SU-DHL-6 (cell line): ENCODE results near the gene SPDYE4.

Experiments used
- H2AFZ ChIP-seq: fragments of 200-600 bp; sonication (generic); 2 replicates; pipeline ENCODE4 v1.6.1; 2014; ENCODE audit warnings: low read depth, mild to moderate bottlenecking, moderate library complexity, mixed read lengths, antibody characterized with exemption, low read length; ENCODE audit not compliant: severe bottlenecking
- H3F3A ChIP-seq: fragments of 200-600 bp; shearing (Covaris generic); 2 replicates; pipeline ENCODE4 v1.6.0; 2016; ENCODE audit warnings: antibody characterized with exemption, mild to moderate bottlenecking; ENCODE audit not compliant: insufficient read depth
- H3K27ac ChIP-seq: fragments of 200-600 bp; sonication (generic); 2 replicates; pipeline ENCODE4 v1.5.1; 2016; ENCODE audit warnings: low read depth, mild to moderate bottlenecking, low read length, moderate library complexity, mixed read lengths
- H3K27me3 ChIP-seq: fragments of 200-600 bp; sonication (generic), shearing (Covaris generic); 2 replicates; pipeline ENCODE4 v1.6.0; 2014; ENCODE audit warnings: mild to moderate bottlenecking, low read length
- H3K36me3 ChIP-seq: fragments of 200-600 bp; sonication (generic); 2 replicates; pipeline ENCODE4 v1.6.1; 2014; ENCODE audit warnings: mild to moderate bottlenecking, low read length, mixed read lengths
- H3K4me2 ChIP-seq: fragments of 300-600, 200-600 bp; shearing (Covaris generic), sonication (generic); 2 replicates; pipeline ENCODE4 v1.6.0; 2014; ENCODE audit warnings: low read length, low read depth, mild to moderate bottlenecking; ENCODE audit not compliant: poor library complexity, severe bottlenecking
- H3K4me3 ChIP-seq: fragments of 200-600 bp; sonication (generic); 2 replicates; pipeline ENCODE4 v1.5.1; 2014; ENCODE audit warnings: antibody characterized with exemption, low read length, mild to moderate bottlenecking, mixed read lengths; ENCODE audit not compliant: insufficient read depth, poor library complexity, severe bottlenecking
- H3K79me2 ChIP-seq: fragments of 200-600 bp; sonication (generic); 2 replicates; pipeline ENCODE4 v1.6.1; 2014; ENCODE audit warnings: mild to moderate bottlenecking, low read length, moderate library complexity; ENCODE audit not compliant: insufficient read depth
- H3K9ac ChIP-seq: fragments of 200-600 bp; sonication (generic); 2 replicates; pipeline ENCODE4 v1.7.0; 2014; ENCODE audit warnings: mild to moderate bottlenecking, low read length
- H3K9me2 ChIP-seq: fragments of 200-600 bp; sonication (generic); replicated peaks from 2 replicates; pipeline ENCODE4 v1.6.1; 2014; ENCODE audit warnings: low read length; ENCODE audit not compliant: insufficient read depth
- H3K9me3 ChIP-seq: fragments of 200-600 bp; sonication (generic); 2 replicates; pipeline ENCODE4 v1.6.1; 2014; ENCODE audit warnings: low read length, mixed read lengths; ENCODE audit not compliant: insufficient read depth
- H4K20me1 ChIP-seq: fragments of 200-600 bp; sonication (generic); 2 replicates; pipeline ENCODE4 v1.6.1; 2014; ENCODE audit warnings: low read depth, mild to moderate bottlenecking, antibody characterized with exemption, low read length, moderate library complexity, mixed read lengths
- CTCF ChIP-seq: fragments of 200-600 bp; sonication (generic); IDR thresholded peaks from one replicate; pipeline ENCODE4 v1.5.1; 2017; ENCODE audit warnings: antibody characterized with exemption, mild to moderate bottlenecking, low read length, moderate library complexity; ENCODE audit not compliant: insufficient read depth, poor library complexity, severe bottlenecking
- EZH2phosphoT487 ChIP-seq: fragments of 200-600 bp; sonication (generic), shearing (Covaris generic); conservative IDR thresholded peaks from 2 replicates; pipeline ENCODE4 v1.6.1; 2018; ENCODE audit warnings: mild to moderate bottlenecking, antibody characterized with exemption, low read length, moderate library complexity, mixed read lengths

The SPDYE4 gene

DNA sequence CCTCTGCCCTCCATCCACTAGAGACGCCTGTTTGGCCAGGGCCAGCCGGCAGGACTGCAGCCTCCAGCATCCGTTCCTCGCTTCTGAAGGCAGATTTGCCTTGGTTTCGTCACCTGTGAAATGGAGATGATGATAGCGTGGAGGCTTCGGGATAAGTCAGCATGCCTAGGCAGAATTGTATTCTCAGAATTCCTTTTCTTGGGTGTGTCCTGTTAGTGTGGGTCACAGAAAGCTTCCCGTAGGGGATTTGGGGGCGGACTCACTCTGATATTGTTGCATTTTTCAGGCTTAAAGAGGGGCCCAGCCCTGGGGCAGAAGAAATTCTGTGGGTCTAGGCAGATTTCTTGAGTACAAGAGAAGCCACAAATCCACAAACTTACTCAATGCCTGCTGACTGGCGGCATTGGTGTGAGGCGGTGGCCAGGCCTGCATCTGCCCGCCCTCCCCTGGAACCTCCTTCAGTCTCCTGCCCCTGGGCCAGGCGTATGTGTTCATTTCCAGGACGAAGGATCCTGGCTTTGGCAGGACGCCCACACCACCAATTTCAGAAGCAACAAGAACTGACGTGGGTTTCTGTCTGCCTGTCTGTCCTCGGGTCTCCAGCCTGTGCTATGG lies 31.3 kb downstream of the SPDYE4 start:
- Histone ChIP-seq H3K79me2 (no peaks in the 10 kb centered on the region), H3K36me3 (no peaks in the 10 kb centered on the region), H3K27ac (no peak overlapping the region), H3K4me2 (no peak overlapping the region), H3K9me2 (no peaks in the 10 kb centered on the region), H3K4me3 (no peak overlapping the region), H3K27me3 (no peaks in the 10 kb centered on the region), H2AFZ (no peak overlapping the region), H3K9ac (no peak overlapping the region), H3K9me3 (no peaks in the 10 kb centered on the region), H3F3A (no peaks in the 10 kb centered on the region), H4K20me1 (no peaks in the 10 kb centered on the region)
- TF ChIP-seq CTCF (no peak), EZH2phosphoT487 (no peak)

DNA sequence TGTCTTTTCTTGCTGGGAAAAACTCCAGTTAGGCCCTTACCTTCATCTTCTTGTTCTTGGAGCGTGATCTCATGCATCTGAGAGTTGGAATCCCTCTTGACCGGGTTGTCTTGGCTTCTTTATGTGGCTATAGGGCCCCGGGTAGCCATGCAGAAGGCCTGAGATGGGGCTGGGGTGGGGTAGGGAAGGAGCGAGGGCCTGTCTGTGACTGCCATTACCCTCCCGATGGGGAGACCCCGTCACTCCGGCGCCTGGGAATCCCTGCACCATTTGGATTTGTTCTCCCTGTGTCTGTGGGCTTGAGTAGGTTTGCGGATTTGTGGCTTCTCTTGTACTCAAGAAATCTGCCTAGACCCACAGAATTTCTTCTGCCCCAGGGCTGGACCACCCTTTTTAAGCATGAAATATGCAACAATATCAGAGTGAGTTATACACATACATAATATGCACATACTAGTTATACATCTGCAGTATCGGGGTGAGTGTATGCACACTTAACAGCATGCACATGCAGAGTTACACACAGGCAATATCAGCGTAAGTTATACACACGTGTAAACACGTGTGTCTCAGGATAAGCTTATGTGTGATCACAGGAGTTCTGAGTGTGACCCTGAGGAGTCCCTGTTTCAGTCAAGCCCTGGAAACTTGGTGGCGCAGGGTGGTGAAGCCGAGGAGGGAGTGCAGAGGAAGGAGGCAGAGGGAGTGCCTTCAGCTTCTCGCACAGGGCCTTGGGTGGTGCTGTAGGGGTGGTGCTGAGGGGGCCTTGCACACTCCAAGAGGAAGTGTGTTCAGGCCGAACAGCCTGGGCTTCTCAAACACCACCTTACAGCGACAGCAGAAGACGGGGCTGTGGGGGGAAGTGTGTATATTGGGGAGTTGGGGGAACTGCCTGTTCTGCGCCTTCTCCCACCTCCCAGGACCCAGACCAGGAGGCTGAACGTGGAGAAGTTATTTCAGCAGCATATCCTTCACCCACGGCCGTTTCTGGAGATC lies 32.2 kb downstream of the SPDYE4 start:
- no peaks in the 10 kb centered on the region for H3K79me2 ChIP-seq
- H4K20me1 ChIP-seq, result no peaks in the 10 kb centered on the region
- no peak overlapping the region for H3K9ac ChIP-seq
- no peaks in the 10 kb centered on the region for H3K9me2 ChIP-seq
- H3K4me3 ChIP-seq, result no peak overlapping the region
- no peaks in the 10 kb centered on the region for H3F3A ChIP-seq
- H3K4me2 ChIP-seq, result no peak overlapping the region
- H3K9me3 ChIP-seq, result no peaks in the 10 kb centered on the region
- H3K36me3 ChIP-seq, result no peaks in the 10 kb centered on the region
- no peaks in the 10 kb centered on the region for H3K27me3 ChIP-seq
- no peak overlapping the region for H3K27ac ChIP-seq
- no peak overlapping the region for H2AFZ ChIP-seq
- TF ChIP-seq EZH2phosphoT487, result no peak

- no peak overlapping the region for H3K4me2 ChIP-seq
These were observed 33.9 kb downstream of the SPDYE4 start for GRCh38 chr17:8724451-8724850.

More at GRCh38 chr17:8724451-8724850, 33.9 kb downstream of the SPDYE4 start:
- Histone ChIP-seq H3K9me2 (no peaks in the 10 kb centered on the region), H2AFZ (no peak overlapping the region), H3F3A (no peaks in the 10 kb centered on the region), H3K4me3 (no peak overlapping the region), H3K9me3 (no peaks in the 10 kb centered on the region), H3K27me3 (no peaks in the 10 kb centered on the region), H3K27ac (no peak overlapping the region), H3K9ac (no peak overlapping the region), H3K36me3 (no peaks in the 10 kb centered on the region), H3K79me2 (no peaks in the 10 kb centered on the region), H4K20me1 (no peaks in the 10 kb centered on the region)
- TF ChIP-seq EZH2phosphoT487 (no peak), CTCF (no peak)
